GM18951 (cell line): ENCODE measurements around the gene KLF11.

ENCODE experiments used
- POLR2A ChIP-seq: IDR thresholded peaks from 4 replicates; pipeline ENCODE4 v1.6.1; 2011; ENCODE audit warnings: mild to moderate bottlenecking; ENCODE audit not compliant: insufficient read length, insufficient read depth; ENCODE audit errors: extremely low read depth
- in situ Hi-C: fragments of 300-500 bp; cut with MboI; formaldehyde crosslinking; loops from one replicate; pipeline ENCODE4 v1.12.0; 2022; ENCODE audit warnings: low sequenced_read_pairs, mixed read lengths, inconsistent platforms; ENCODE audit not compliant: unreplicated experiment

The KLF11 gene

GRCh38 chr2:10103179-10103578 is 59.8 kb downstream of the KLF11 start:
- in situ Hi-C loops: no loop called here
- no peak for TF ChIP-seq POLR2A
